Endodermal cell (in vitro differentiated cells): Measurements from ENCODE around the gene SH3PXD2A. TPM values are rescaled to one million over a fixed set of nuclear protein-coding genes. Genes with fewer than 3 reads are reported as not detected.

Experiments used
- DNase-seq: peaks from one replicate; pipeline ENCODE4 v3.0.0-alpha.2; 2017
- H3K27ac ChIP-seq: 2 replicates; pipeline ENCODE4 v1.5.1; 2013; ENCODE audit warnings: mild to moderate bottlenecking, low read depth, low read length, moderate library complexity
- H3K27me3 ChIP-seq: 2 replicates; pipeline ENCODE4 v1.6.1; 2013; ENCODE audit warnings: mild to moderate bottlenecking, low read length, moderate library complexity; ENCODE audit not compliant: insufficient read depth, control insufficient read depth, poor library complexity, severe bottlenecking
- H3K36me3 ChIP-seq: 2 replicates; pipeline ENCODE4 v1.7.0; 2013; ENCODE audit warnings: mild to moderate bottlenecking, low read length, moderate library complexity; ENCODE audit not compliant: control insufficient read depth, insufficient read depth
- H3K4me1 ChIP-seq: one replicate; pipeline ENCODE4 v1.7.0; 2013; ENCODE audit warnings: low read length; ENCODE audit not compliant: control insufficient read depth, insufficient read depth
- H3K4me3 ChIP-seq: 2 replicates; pipeline ENCODE4 v1.5.1; 2013; ENCODE audit warnings: mild to moderate bottlenecking, low read length, moderate library complexity
- H3K9ac ChIP-seq: 2 replicates; pipeline ENCODE4 v1.6.1; 2013; ENCODE audit warnings: mild to moderate bottlenecking, low read length, moderate library complexity; ENCODE audit not compliant: poor library complexity, severe bottlenecking; ENCODE audit errors: extremely low read depth
- H3K9me3 ChIP-seq: 2 replicates; pipeline ENCODE4 v1.6.1; 2013; ENCODE audit warnings: mild to moderate bottlenecking, low read length, moderate library complexity; ENCODE audit not compliant: control insufficient read depth
- H3K27ac Mint-ChIP-seq: 2 replicates; pipeline ENCODE4 v1.8.0; 2020; ENCODE audit warnings: mixed read lengths
- H3K27me3 Mint-ChIP-seq: 2 replicates; pipeline ENCODE4 v1.8.0; 2021; ENCODE audit warnings: mild to moderate bottlenecking, mixed read lengths; ENCODE audit not compliant: insufficient read depth
- H3K36me3 Mint-ChIP-seq: 2 replicates; pipeline ENCODE4 v1.8.0; 2020; ENCODE audit warnings: low read depth, mixed read lengths
- H3K4me1 Mint-ChIP-seq: 2 replicates; pipeline ENCODE4 v1.8.0; 2020; ENCODE audit warnings: mixed read lengths
- H3K4me3 Mint-ChIP-seq: 2 replicates; pipeline ENCODE4 v1.8.0; 2020; ENCODE audit warnings: mild to moderate bottlenecking, moderate library complexity, mixed read lengths
- H3K9me3 Mint-ChIP-seq: 2 replicates; pipeline ENCODE4 v1.8.0; 2020; ENCODE audit warnings: mild to moderate bottlenecking, mixed read lengths
- WGBS, 2 experiments: methylation state at CpG; one replicate each; pipeline versions ENCODE4 v1.1.5 to v1.1.7; 2013; ENCODE audit warnings: missing lambda C conversion rate in 2 of 2, mixed read lengths in 1 of 2; ENCODE audit not compliant: insufficient coverage in 1 of 2, insufficient read length in 1 of 2; 5-methylcytosine and 5-hydroxymethylcytosine counted together
- total RNA-seq, 2 donors: library from RNA; stranded (reverse); fragmentation: NEBNext Ultra II Directional in 1 of 2; extraction: Animal tissue kit (Norgen Biotek cat#: 25700) in 1 of 2; gene quantifications; 2 replicates in 1 of 2; 3 replicates in 1 of 2; pipeline ENCODE4 v1.2.1, GENCODE V29; 2021
- TF ChIP-seq, protein P1 (sequence below): fragments of 200-600 bp; sonication (generic); conservative IDR thresholded peaks from 2 replicates; pipeline ENCODE4 v1.5.0; 2021; ENCODE audit warnings: antibody characterized with exemption, mild to moderate bottlenecking

SH3PXD2A gene
- total RNA-seq, 2 donors from 2014 or later: 15.7 to 22.6 TPM

DNA sequence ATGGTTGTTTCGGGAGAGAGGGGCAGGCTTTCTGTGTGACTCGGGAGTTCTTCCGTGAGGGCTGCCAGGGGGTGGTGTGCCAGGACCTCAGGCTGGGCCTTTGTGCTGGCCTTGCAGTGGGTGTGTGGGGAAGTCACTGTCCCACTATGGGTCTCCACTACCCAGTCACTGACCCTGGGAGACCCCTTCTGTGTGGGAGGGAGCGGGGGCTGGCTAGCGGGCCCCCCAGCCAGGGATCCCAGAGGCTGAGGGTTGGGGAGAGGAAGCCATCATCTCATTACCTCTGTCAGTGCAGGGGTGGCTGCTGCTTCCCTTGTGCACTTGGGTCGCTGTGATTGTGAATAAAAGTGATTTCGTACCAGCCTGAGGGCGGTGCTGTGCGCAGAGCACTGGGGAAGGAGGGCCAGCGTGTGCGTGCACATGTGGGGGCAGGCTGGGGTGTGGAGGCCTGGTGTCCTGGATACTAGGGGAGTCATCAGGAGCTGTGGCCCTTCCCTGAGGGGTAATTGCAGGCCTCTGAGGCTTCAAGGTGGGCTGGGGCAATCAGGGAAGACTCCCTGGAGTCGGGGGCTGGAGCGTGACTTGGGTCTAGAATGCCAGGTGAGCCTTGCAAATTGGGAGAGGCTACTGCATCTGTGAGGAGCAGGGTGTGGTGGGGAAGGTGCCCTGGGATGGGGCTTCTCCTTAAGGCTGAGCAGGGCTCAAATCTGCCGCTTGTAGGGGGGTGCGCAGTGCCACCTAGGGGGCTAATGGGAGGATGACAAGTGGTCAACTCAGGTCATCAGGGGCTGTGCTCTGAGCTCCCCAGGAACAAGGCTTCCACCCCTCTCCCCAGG is 263.0 kb downstream of the SH3PXD2A start:
- H3K4me1 ChIP-seq: no peaks in the 10 kb centered on the region
- peaks cover 2% of the 10 kb centered on the region for H3K27me3 Mint-ChIP-seq
- no peaks in the 10 kb centered on the region for H3K36me3 Mint-ChIP-seq
- H3K9me3 ChIP-seq: no peaks in the 10 kb centered on the region
- no peaks in the 10 kb centered on the region for H3K4me1 Mint-ChIP-seq
- no peak overlapping the region for H3K4me3 Mint-ChIP-seq
- H3K9me3 Mint-ChIP-seq: peaks cover 2% of the 10 kb centered on the region
- no peak overlapping the region for H3K4me3 ChIP-seq
- H3K36me3 ChIP-seq: no peaks in the 10 kb centered on the region
- H3K27ac ChIP-seq: no peak overlapping the region
- no peak overlapping the region for H3K9ac ChIP-seq
- peak; percentile 88 for DNase-seq
- 69 to 88% methylated on average over 5 to 15 of the region's 15 CpGs for WGBS, 2 experiments
- TF ChIP-seq, protein P1, sequence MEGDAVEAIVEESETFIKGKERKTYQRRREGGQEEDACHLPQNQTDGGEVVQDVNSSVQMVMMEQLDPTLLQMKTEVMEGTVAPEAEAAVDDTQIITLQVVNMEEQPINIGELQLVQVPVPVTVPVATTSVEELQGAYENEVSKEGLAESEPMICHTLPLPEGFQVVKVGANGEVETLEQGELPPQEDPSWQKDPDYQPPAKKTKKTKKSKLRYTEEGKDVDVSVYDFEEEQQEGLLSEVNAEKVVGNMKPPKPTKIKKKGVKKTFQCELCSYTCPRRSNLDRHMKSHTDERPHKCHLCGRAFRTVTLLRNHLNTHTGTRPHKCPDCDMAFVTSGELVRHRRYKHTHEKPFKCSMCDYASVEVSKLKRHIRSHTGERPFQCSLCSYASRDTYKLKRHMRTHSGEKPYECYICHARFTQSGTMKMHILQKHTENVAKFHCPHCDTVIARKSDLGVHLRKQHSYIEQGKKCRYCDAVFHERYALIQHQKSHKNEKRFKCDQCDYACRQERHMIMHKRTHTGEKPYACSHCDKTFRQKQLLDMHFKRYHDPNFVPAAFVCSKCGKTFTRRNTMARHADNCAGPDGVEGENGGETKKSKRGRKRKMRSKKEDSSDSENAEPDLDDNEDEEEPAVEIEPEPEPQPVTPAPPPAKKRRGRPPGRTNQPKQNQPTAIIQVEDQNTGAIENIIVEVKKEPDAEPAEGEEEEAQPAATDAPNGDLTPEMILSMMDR: peak; percentile 84
- H3K27me3 ChIP-seq: no peaks in the 10 kb centered on the region
- H3K27ac Mint-ChIP-seq: no peak overlapping the region

DNA sequence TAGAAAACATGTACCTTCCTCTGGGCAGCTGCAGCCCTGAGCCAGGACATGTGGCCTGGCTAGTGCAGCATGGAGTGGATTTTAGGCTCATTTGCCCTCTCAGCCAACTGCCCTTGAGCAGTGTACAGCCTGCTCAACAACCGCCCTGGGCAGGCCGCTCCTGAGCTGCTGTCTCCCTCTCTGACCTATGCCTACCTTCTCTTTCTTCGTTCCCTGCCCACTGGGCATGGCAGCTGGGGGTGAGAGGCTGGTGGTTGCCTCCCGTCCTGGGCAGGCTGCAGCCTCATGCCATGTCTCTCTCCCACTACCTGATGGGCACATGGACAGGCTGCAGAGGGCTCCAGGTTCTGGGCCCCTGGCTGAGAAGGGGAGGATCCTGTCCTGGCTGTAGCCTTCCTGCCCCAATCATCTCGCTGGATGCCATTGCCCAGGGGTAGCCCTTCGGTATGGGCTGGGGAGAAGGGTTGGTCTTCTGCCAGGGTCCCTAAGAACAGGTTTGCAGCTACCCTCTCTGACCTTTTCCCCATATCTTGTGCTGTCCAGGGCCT is 264.6 kb downstream of the SH3PXD2A start:
- no peaks in the 10 kb centered on the region for H3K9me3 ChIP-seq
- Mint-ChIP-seq H3K9me3 (peaks cover 6% of the 10 kb centered on the region), H3K4me1 (no peaks in the 10 kb centered on the region), H3K36me3 (no peaks in the 10 kb centered on the region), H3K27ac (no peak overlapping the region), H3K27me3 (peaks cover 10% of the 10 kb centered on the region), H3K4me3 (no peak overlapping the region)
- no peaks in the 10 kb centered on the region for H3K36me3 ChIP-seq
- no peak overlapping the region for H3K27ac ChIP-seq
- H3K9ac ChIP-seq: no peak overlapping the region
- H3K27me3 ChIP-seq: no peaks in the 10 kb centered on the region
- H3K4me1 ChIP-seq: no peaks in the 10 kb centered on the region
- DNase-seq: no peak
- 95% methylated on average over 6 of the region's 6 CpGs; no CpG with 5 or more reads in 1 of the 2 experiments for WGBS, 2 experiments
- TF ChIP-seq, protein P1: no peak
- no peak overlapping the region for H3K4me3 ChIP-seq

DNA sequence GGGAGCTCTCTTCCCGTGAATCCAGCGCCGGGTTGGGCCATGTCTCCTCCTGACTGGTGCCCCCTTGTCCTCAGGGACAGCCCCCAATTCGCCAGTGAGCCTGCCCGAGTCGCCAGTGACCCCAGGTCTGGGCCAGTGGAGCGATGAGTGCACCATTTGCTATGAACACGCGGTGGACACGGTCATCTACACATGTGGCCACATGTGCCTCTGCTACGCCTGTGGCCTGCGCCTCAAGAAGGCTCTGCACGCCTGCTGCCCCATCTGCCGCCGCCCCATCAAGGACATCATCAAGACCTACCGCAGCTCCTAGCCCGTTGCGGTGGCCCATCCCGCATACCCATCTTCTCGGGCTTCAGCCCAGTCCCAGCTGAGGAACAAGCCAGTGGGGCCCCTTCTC is 265.3 kb downstream of the SH3PXD2A start:
- Mint-ChIP-seq H3K4me3 (no peak overlapping the region), H3K27me3 (peaks cover 16% of the 10 kb centered on the region), H3K27ac (no peak overlapping the region), H3K4me1 (no peaks in the 10 kb centered on the region), H3K36me3 (no peaks in the 10 kb centered on the region), H3K9me3 (peaks cover 9% of the 10 kb centered on the region)
- TF ChIP-seq, protein P1: no peak
- H3K27ac ChIP-seq: no peak overlapping the region
- H3K9me3 ChIP-seq: no peaks in the 10 kb centered on the region
- no peaks in the 10 kb centered on the region for H3K4me1 ChIP-seq
- WGBS, 2 experiments: 92 to 95% methylated on average over 11 to 20 of the region's 20 CpGs
- H3K27me3 ChIP-seq: no peaks in the 10 kb centered on the region
- DNase-seq: no peak
- no peaks in the 10 kb centered on the region for H3K36me3 ChIP-seq
- no peak overlapping the region for H3K9ac ChIP-seq
- H3K4me3 ChIP-seq: no peak overlapping the region
